GM18498 (cell line): ENCODE measurements around the gene TMEM89.
A peak's percentile ranks its signal among the peaks of the same experiment; 100 is the strongest.

ENCODE experiments used
- ATAC-seq: cut with Tn5 transposase; IDR thresholded peaks from one replicate; pipeline ENCODE4 v1.9.1; 2021; ENCODE audit warnings: mild to moderate bottlenecking, moderate library complexity; ENCODE audit not compliant: unreplicated experiment

The TMEM89 gene

GRCh38 chr3:48619541-48620524, 1.7 kb downstream of the TMEM89 start:
- ATAC-seq: no peak

GRCh38 chr3:48617559-48617958, 4.0 kb downstream of the TMEM89 start:
- ATAC-seq: no peak

GRCh38 chr3:48614044-48614443, 7.5 kb downstream of the TMEM89 start:
- ATAC-seq: no peak

- ATAC-seq: no peak
Observed at GRCh38 chr3:48612309-48612708, 9.3 kb downstream of the TMEM89 start.

- peak; percentile 96 for ATAC-seq
Observed at GRCh38 chr3:48609088-48610005, 12.2 kb downstream of the TMEM89 start, which contains the start of gene UQCRC1. Gene UQCRC1, minus strand, starts transcription at chr3:48609646. Its CDS starts 26 bp downstream, at chr3:48609620.

GRCh38 chr3:48607519-48607918, 14.1 kb downstream of the TMEM89 start:
- ATAC-seq: no peak

- no peak for ATAC-seq
Observed at GRCh38 chr3:48601622-48601994, 20.0 kb downstream of the TMEM89 start.

- no peak for ATAC-seq
Observed at GRCh38 chr3:48600711-48601621, 20.6 kb downstream of the TMEM89 start.

GRCh38 chr3:48599509-48600285, 21.9 kb downstream of the TMEM89 start:
- ATAC-seq: no peak

- ATAC-seq: no peak
Observed at GRCh38 chr3:48599077-48599501, 22.5 kb downstream of the TMEM89 start.

- no peak for ATAC-seq
Observed at GRCh38 chr3:48598323-48599076, 23.1 kb downstream of the TMEM89 start.

GRCh38 chr3:48597408-48597800, 24.2 kb downstream of the TMEM89 start:
- ATAC-seq: no peak

- no peak for ATAC-seq
Observed at GRCh38 chr3:48596676-48597407, 24.7 kb downstream of the TMEM89 start.

GRCh38 chr3:48596157-48596556, 25.4 kb downstream of the TMEM89 start:
- no peak for ATAC-seq

- no peak for ATAC-seq
Observed at GRCh38 chr3:48595526-48596121, 25.9 kb downstream of the TMEM89 start.

GRCh38 chr3:48595075-48595525, 26.5 kb downstream of the TMEM89 start, which contains the start of gene COL7A1:
Gene COL7A1, minus strand, starts transcription at chr3:48595329. Its CDS starts 170 bp downstream, at chr3:48595159.
- ATAC-seq: no peak

- ATAC-seq: no peak
Observed at GRCh38 chr3:48594417-48595049, 27.0 kb downstream of the TMEM89 start.
